ENCODE results near the gene GCNT2.

- TF ChIP-seq, protein P1, sequence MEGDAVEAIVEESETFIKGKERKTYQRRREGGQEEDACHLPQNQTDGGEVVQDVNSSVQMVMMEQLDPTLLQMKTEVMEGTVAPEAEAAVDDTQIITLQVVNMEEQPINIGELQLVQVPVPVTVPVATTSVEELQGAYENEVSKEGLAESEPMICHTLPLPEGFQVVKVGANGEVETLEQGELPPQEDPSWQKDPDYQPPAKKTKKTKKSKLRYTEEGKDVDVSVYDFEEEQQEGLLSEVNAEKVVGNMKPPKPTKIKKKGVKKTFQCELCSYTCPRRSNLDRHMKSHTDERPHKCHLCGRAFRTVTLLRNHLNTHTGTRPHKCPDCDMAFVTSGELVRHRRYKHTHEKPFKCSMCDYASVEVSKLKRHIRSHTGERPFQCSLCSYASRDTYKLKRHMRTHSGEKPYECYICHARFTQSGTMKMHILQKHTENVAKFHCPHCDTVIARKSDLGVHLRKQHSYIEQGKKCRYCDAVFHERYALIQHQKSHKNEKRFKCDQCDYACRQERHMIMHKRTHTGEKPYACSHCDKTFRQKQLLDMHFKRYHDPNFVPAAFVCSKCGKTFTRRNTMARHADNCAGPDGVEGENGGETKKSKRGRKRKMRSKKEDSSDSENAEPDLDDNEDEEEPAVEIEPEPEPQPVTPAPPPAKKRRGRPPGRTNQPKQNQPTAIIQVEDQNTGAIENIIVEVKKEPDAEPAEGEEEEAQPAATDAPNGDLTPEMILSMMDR (IDR thresholded peaks at IDR 0.05): no peak
- no peak for TF ChIP-seq EP300 (IDR thresholded peaks at IDR 0.05)
Measured at GRCh38 chr6:10537726-10538125, 16.6 kb downstream of the GCNT2 start.

All from upper lobe of left lung (tissue), 4 donors.